22Rv1 (cell line): ENCODE measurements around the gene LRRC7.

Experiments used
- CTCF ChIP-seq: fragments of 450-650 bp; IDR thresholded peaks from 2 replicates; pipeline ENCODE4 v1.5.1; 2017; ENCODE audit warnings: mild to moderate bottlenecking
- ZFX ChIP-seq: fragments of 450-650 bp; IDR thresholded peaks from 2 replicates; pipeline ENCODE4 v1.6.1; 2017; ENCODE audit warnings: antibody characterized with exemption, borderline replicate concordance

- no peak for TF ChIP-seq CTCF
- no peak for TF ChIP-seq ZFX
Observed at GRCh38 chr1:69738458-69739250, 170.9 kb downstream of the LRRC7 start.
